G401.6 (cell line): ENCODE results near the gene TBC1D2B.

Source experiments
- FAIRE-seq: peaks from 2 replicates; lab custom pipeline; 2012; peaks lifted over from hg19 to GRCh38; lab: Jason Lieb, UNC

The TBC1D2B gene

GRCh38 chr15:78077053-78077870 is at the start of gene TBC1D2B:
TSS of gene TBC1D2B (minus strand) at chr15:78077711. CDS start at chr15:78077652, 59 bp downstream.
- FAIRE-seq: no peak

- FAIRE-seq: no peak
Measured at GRCh38 chr15:78125267-78125666, 47.8 kb upstream of the TBC1D2B start.

GRCh38 chr15:78120523-78120922 is 43.0 kb upstream of the TBC1D2B start:
- no peak for FAIRE-seq

GRCh38 chr15:78112551-78112950 is 35.0 kb upstream of the TBC1D2B start:
- FAIRE-seq: no peak

- no peak for FAIRE-seq
Measured at GRCh38 chr15:78111788-78112187, 34.3 kb upstream of the TBC1D2B start.

GRCh38 chr15:78110916-78111475 is 33.5 kb upstream of the TBC1D2B start:
- no peak for FAIRE-seq

GRCh38 chr15:78110096-78110495 is 32.6 kb upstream of the TBC1D2B start:
- no peak for FAIRE-seq

GRCh38 chr15:78109156-78109555 is 31.6 kb upstream of the TBC1D2B start:
- FAIRE-seq: no peak

GRCh38 chr15:78108300-78109084 is 31.0 kb upstream of the TBC1D2B start:
- FAIRE-seq: no peak

GRCh38 chr15:78107471-78107870 is 30.0 kb upstream of the TBC1D2B start:
- no peak for FAIRE-seq

- FAIRE-seq: no peak
Measured at GRCh38 chr15:78105476-78106241, 28.1 kb upstream of the TBC1D2B start.

GRCh38 chr15:78104566-78105475 is 27.3 kb upstream of the TBC1D2B start:
- FAIRE-seq: no peak

GRCh38 chr15:78104119-78104479 is 26.6 kb upstream of the TBC1D2B start:
- no peak for FAIRE-seq

- no peak for FAIRE-seq
Measured at GRCh38 chr15:78103406-78104118, 26.1 kb upstream of the TBC1D2B start.

- no peak for FAIRE-seq
Measured at GRCh38 chr15:78102741-78103140, 25.2 kb upstream of the TBC1D2B start.

GRCh38 chr15:78102211-78102610 is 24.7 kb upstream of the TBC1D2B start:
- no peak for FAIRE-seq

- FAIRE-seq: no peak
Measured at GRCh38 chr15:78101423-78102105, 24.1 kb upstream of the TBC1D2B start.

GRCh38 chr15:78100886-78101285 is 23.4 kb upstream of the TBC1D2B start:
- FAIRE-seq: no peak

GRCh38 chr15:78098131-78098755 is 20.7 kb upstream of the TBC1D2B start:
- FAIRE-seq: no peak

- FAIRE-seq: no peak
Measured at GRCh38 chr15:78097667-78098066, 20.2 kb upstream of the TBC1D2B start.
